ENCODE measurements around the gene NRCAM. TPM values are rescaled to one million over a fixed set of nuclear protein-coding genes. Genes with fewer than 3 reads are reported as not detected.

NRCAM gene
- total and polyA plus RNA-seq, 2 of the 13 experiments (the other 11 are each of a cell fraction or from before 2014, with no cell fraction given): 0.31 to 0.33 TPM

DNA sequence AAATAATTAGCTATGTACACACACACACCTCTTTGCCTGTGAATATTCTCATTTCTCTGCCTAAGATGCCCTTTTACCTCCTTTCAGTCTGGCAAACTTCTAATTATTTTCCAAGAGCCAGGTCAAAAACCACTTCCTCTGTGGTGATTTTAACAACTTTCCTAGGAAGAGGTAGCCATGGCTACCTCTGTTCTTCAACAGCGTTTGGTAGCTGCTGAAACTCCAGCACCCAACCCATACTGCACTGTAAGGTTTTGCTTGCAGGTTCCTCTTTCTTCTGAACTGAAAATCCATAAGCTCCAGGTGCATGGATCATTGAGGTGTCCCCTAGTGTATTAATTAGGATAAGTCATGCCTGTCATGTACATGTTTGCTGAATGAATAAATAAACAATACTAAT, 25.6 kb downstream of the NRCAM start:
- BruUV-seq (replicated peaks): no TSS peak
- 36% methylated on average over 1 of the region's 1 CpG for WGBS (ENCODE audit: low lambda C conversion rate)
- FAIRE-seq (no peak), DNase-seq (ENCODE audit: low spot score) (no peak), ATAC-seq (no peak)
- Histone ChIP-seq H3K4me3 (replicated peaks in 1 of 3; ENCODE audit: insufficient read depth in 1 of 3, low read depth in 2 of 3, low read length in 3 of 3) (no peak overlapping the region), H3K4me2 (ENCODE audit: low read depth, low read length) (no peak overlapping the region), H3K27ac (ENCODE audit: extremely low read length, insufficient read depth, low read length) (no peak overlapping the region), H4K20me1 (ENCODE audit: insufficient read depth, low read length) (no peaks in the 10 kb centered on the region), H3K36me3 (replicated peaks in 1 of 2; ENCODE audit: control insufficient read depth in 1 of 2, insufficient read depth in 2 of 2, low read length in 2 of 2) (no peaks in the 10 kb centered on the region), H2AFZ (ENCODE audit: low read length) (no peak overlapping the region), H3K4me1 (ENCODE audit: insufficient read depth, low read length) (no peaks in the 10 kb centered on the region), H3K9ac (ENCODE audit: insufficient read depth, low read depth, low read length) (no peak overlapping the region), H3K27me3 (ENCODE audit: control insufficient read depth in 1 of 2, insufficient read depth in 2 of 2, low read length in 2 of 2) (no peaks in the 10 kb centered on the region), H3K79me2 (ENCODE audit: insufficient read depth, low read length) (no peaks in the 10 kb centered on the region), H3K9me3 (ENCODE audit: low read length) (no peaks in the 10 kb centered on the region)
- in situ Hi-C loops (cut with HindIII; ENCODE audit: extremely low pct_ligation_motif_present, low pct_unique_long_range_greater_than_20kb): no loop called here
- ChIA-PET CTCF (ENCODE audit: low intra/inter-chr PET ratio, low total read pairs) (no interaction called here), POLR2A (no interaction called here)
- intact Hi-C loops (cut with micrococcal nuclease; ENCODE audit: unreplicated experiment): no loop called here
- TF ChIP-seq ZNF329 (CRISPR knock-in tag; IDR thresholded peaks at IDR 0.05; ENCODE audit: low read depth) (no peak), KLF9 (CRISPR knock-in tag; IDR thresholded peaks at IDR 0.05; ENCODE audit: low read depth) (no peak), ARHGAP35 (CRISPR knock-in tag; IDR thresholded peaks at IDR 0.05; ENCODE audit: borderline replicate concordance) (no peak), MTF1 (CRISPR knock-in tag; IDR thresholded peaks at IDR 0.05) (no peak), KMT2A (CRISPR knock-in tag; IDR thresholded peaks at IDR 0.05) (no peak)
- TF ChIP-seq, protein P1, sequence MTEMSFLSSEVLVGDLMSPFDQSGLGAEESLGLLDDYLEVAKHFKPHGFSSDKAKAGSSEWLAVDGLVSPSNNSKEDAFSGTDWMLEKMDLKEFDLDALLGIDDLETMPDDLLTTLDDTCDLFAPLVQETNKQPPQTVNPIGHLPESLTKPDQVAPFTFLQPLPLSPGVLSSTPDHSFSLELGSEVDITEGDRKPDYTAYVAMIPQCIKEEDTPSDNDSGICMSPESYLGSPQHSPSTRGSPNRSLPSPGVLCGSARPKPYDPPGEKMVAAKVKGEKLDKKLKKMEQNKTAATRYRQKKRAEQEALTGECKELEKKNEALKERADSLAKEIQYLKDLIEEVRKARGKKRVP (CRISPR knock-in tag; IDR thresholded peaks at IDR 0.05): no peak

DNA sequence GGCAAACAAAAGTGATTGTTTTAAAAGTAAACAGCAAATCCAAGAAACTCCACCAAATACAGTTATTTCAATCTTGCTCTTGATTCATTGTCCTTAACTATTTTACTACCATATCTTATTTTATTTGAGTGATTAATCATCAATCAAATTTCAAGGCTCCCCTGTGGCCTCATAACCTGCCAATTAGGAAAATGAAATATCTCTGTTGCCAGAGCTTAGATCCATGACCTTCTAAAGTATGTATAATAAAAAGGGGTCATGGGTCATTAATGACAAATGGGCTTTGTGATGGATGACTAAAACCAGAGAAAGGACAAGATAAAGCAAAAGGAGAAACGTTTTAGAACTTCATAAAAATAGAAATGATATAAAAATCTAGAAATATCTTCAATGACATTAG, 28.5 kb downstream of the NRCAM start:
- WGBS (ENCODE audit: low lambda C conversion rate): 3% methylated on average over 1 of the region's 1 CpG
- H3K9ac ChIP-seq (ENCODE audit: insufficient read depth, low read depth, low read length): no peak overlapping the region
- ChIA-PET CTCF (ENCODE audit: low intra/inter-chr PET ratio, low total read pairs) (no interaction called here), POLR2A (no interaction called here)
- no peak for FAIRE-seq
- no peaks in the 10 kb centered on the region for H3K79me2 ChIP-seq (ENCODE audit: insufficient read depth, low read length)
- ATAC-seq: no peak
- no peak overlapping the region for H3K4me2 ChIP-seq (ENCODE audit: low read depth, low read length)
- H2AFZ ChIP-seq (ENCODE audit: low read length): no peak overlapping the region
- H3K27me3 ChIP-seq (ENCODE audit: control insufficient read depth in 1 of 2, insufficient read depth in 2 of 2, low read length in 2 of 2): no peaks in the 10 kb centered on the region
- BruUV-seq (replicated peaks): no TSS peak
- no peaks in the 10 kb centered on the region for H3K36me3 ChIP-seq (replicated peaks in 1 of 2; ENCODE audit: control insufficient read depth in 1 of 2, insufficient read depth in 2 of 2, low read length in 2 of 2)
- no peaks in the 10 kb centered on the region for H3K4me1 ChIP-seq (ENCODE audit: insufficient read depth, low read length)
- no peak overlapping the region for H3K27ac ChIP-seq (ENCODE audit: extremely low read length, insufficient read depth, low read length)
- intact Hi-C loops (cut with micrococcal nuclease; ENCODE audit: unreplicated experiment): no loop called here
- H3K4me3 ChIP-seq (replicated peaks in 1 of 3; ENCODE audit: insufficient read depth in 1 of 3, low read depth in 2 of 3, low read length in 3 of 3): no peak overlapping the region
- no peaks in the 10 kb centered on the region for H4K20me1 ChIP-seq (ENCODE audit: insufficient read depth, low read length)
- no peaks in the 10 kb centered on the region for H3K9me3 ChIP-seq (ENCODE audit: low read length)
- DNase-seq (ENCODE audit: low spot score): no peak
- TF ChIP-seq ZNF235 (CRISPR knock-in tag; IDR thresholded peaks at IDR 0.05; ENCODE audit: borderline replicate concordance) (no peak), XRCC5 (optimal IDR thresholded peaks at IDR 0.05; ENCODE audit: low read length) (no peak), MLLT10 (CRISPR knock-in tag; IDR thresholded peaks at IDR 0.05) (no peak), ZNF34 (CRISPR knock-in tag; IDR thresholded peaks at IDR 0.05; ENCODE audit: borderline replicate concordance) (no peak), ZNF205 (CRISPR knock-in tag; IDR thresholded peaks at IDR 0.05) (no peak), FOSL2 (CRISPR knock-in tag; IDR thresholded peaks at IDR 0.05) (no peak), MIXL1 (CRISPR knock-in tag; IDR thresholded peaks at IDR 0.05) (no peak), ZNF225 (CRISPR knock-in tag; IDR thresholded peaks at IDR 0.05) (no peak)
- TF ChIP-seq, protein P2, sequence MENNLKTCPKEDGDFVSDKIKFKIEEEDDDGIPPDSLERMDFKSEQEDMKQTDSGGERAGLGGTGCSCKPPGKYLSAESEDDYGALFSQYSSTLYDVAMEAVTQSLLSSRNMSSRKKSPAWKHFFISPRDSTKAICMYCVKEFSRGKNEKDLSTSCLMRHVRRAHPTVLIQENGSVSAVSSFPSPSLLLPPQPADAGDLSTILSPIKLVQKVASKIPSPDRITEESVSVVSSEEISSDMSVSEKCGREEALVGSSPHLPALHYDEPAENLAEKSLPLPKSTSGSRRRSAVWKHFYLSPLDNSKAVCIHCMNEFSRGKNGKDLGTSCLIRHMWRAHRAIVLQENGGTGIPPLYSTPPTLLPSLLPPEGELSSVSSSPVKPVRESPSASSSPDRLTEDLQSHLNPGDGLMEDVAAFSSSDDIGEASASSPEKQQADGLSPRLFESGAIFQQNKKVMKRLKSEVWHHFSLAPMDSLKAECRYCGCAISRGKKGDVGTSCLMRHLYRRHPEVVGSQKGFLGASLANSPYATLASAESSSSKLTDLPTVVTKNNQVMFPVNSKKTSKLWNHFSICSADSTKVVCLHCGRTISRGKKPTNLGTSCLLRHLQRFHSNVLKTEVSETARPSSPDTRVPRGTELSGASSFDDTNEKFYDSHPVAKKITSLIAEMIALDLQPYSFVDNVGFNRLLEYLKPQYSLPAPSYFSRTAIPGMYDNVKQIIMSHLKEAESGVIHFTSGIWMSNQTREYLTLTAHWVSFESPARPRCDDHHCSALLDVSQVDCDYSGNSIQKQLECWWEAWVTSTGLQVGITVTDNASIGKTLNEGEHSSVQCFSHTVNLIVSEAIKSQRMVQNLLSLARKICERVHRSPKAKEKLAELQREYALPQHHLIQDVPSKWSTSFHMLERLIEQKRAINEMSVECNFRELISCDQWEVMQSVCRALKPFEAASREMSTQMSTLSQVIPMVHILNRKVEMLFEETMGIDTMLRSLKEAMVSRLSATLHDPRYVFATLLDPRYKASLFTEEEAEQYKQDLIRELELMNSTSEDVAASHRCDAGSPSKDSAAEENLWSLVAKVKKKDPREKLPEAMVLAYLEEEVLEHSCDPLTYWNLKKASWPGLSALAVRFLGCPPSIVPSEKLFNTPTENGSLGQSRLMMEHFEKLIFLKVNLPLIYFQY (CRISPR knock-in tag; IDR thresholded peaks at IDR 0.05; ENCODE audit: borderline replicate concordance): no peak
- TF ChIP-seq, protein P3, sequence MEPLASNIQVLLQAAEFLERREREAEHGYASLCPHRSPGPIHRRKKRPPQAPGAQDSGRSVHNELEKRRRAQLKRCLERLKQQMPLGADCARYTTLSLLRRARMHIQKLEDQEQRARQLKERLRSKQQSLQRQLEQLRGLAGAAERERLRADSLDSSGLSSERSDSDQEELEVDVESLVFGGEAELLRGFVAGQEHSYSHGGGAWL (CRISPR knock-in tag; IDR thresholded peaks at IDR 0.05): no peak
- in situ Hi-C loops (cut with HindIII; ENCODE audit: extremely low pct_ligation_motif_present, low pct_unique_long_range_greater_than_20kb): no loop called here

All from HepG2 (cell line).